Measurements from ENCODE around the gene NPFF.

GRCh38 chr12:53510181-53510812, 3.0 kb upstream of the NPFF start:
- TF ChIP-seq CTCF (IDR thresholded peaks at IDR 0.05 in 2 of 3, conservative IDR thresholded peaks at IDR 0.05 in 1 of 3; ENCODE audit: control insufficient read depth in 2 of 3, extremely low read depth in 1 of 3, insufficient read depth in 1 of 3, low read depth in 3 of 3, low read length in 3 of 3) (no peak), POLR2AphosphoS5 (IDR thresholded peaks at IDR 0.05; ENCODE audit: low read length) (no peak), EZH2 (IDR thresholded peaks at IDR 0.05; ENCODE audit: borderline replicate concordance, control insufficient read depth, low read depth, low read length) (no peak), POLR2AphosphoS2 (IDR thresholded peaks at IDR 0.05; ENCODE audit: low read depth, low read length) (no peak)

All from GM12878 (cell line).